Mesendoderm (in vitro differentiated cells): ENCODE data around the gene RANBP10.
"Not testable (repeated sequence)": the region's sequence is repeated elsewhere in the genome, so short reads cannot be mapped to it uniquely, and the experiment has no call there.

Experiments
- DNase-seq: peaks from one replicate; pipeline ENCODE4 v3.0.0; 2013
- H2AK5ac ChIP-seq: 2 replicates; pipeline ENCODE4 v1.6.1; 2013; ENCODE audit warnings: low read length, inconsistent platforms
- H2BK120ac ChIP-seq: 2 replicates; pipeline ENCODE4 v1.6.1; 2013; ENCODE audit warnings: low read depth, mild to moderate bottlenecking, low read length, moderate library complexity, mixed read lengths
- H2BK15ac ChIP-seq: replicated peaks from 2 replicates; pipeline ENCODE4 v1.6.1; 2013; ENCODE audit warnings: low read depth, mild to moderate bottlenecking, moderate library complexity
- H2BK5ac ChIP-seq: 2 replicates; pipeline ENCODE4 v1.6.1; 2013; ENCODE audit warnings: low read length, inconsistent platforms
- H3K18ac ChIP-seq: 2 replicates; pipeline ENCODE4 v1.6.1; 2013; ENCODE audit warnings: mild to moderate bottlenecking, low read length, mixed read lengths
- H3K23ac ChIP-seq: one replicate; pipeline ENCODE4 v1.6.1; 2013; ENCODE audit warnings: low read length
- H3K27ac ChIP-seq: 2 replicates; pipeline ENCODE4 v1.5.1; 2013; ENCODE audit warnings: low read depth, mild to moderate bottlenecking, inconsistent platforms, low read length, moderate library complexity
- H3K27me3 ChIP-seq: 2 replicates; pipeline ENCODE4 v1.6.1; 2013; ENCODE audit warnings: low read length, control low read depth, mild to moderate bottlenecking, inconsistent platforms; ENCODE audit not compliant: insufficient read depth, poor library complexity
- H3K36me3 ChIP-seq: 2 replicates; pipeline ENCODE4 v1.6.1; 2013; ENCODE audit warnings: low read length, inconsistent platforms; ENCODE audit not compliant: control insufficient read depth, insufficient read depth
- H3K4ac ChIP-seq: one replicate; pipeline ENCODE4 v1.6.1; 2013; ENCODE audit warnings: low read depth, mild to moderate bottlenecking, low read length, moderate library complexity
- H3K4me1 ChIP-seq: 2 replicates; pipeline ENCODE4 v1.6.1; 2013; ENCODE audit warnings: low read depth, low read length, inconsistent platforms; ENCODE audit not compliant: control insufficient read depth
- H3K4me2 ChIP-seq: 2 replicates; pipeline ENCODE4 v1.6.1; 2013; ENCODE audit warnings: low read length
- H3K4me3 ChIP-seq: 2 replicates; pipeline ENCODE4 v1.5.1; 2013; ENCODE audit warnings: mild to moderate bottlenecking, low read length
- H3K56ac ChIP-seq: one replicate; pipeline ENCODE4 v1.6.1; 2013; ENCODE audit warnings: low read length
- H3K79me1 ChIP-seq: 2 replicates; pipeline ENCODE4 v1.6.1; 2013; ENCODE audit warnings: low read length, inconsistent platforms
- H3K79me2 ChIP-seq: 2 replicates; pipeline ENCODE4 v1.6.1; 2013; ENCODE audit warnings: mild to moderate bottlenecking, low read length; ENCODE audit not compliant: control insufficient read depth, insufficient read depth
- H3K9ac ChIP-seq: 2 replicates; pipeline ENCODE4 v1.6.1; 2013; ENCODE audit warnings: low read length, inconsistent platforms
- H4K5ac ChIP-seq: one replicate; pipeline ENCODE4 v1.6.1; 2013; ENCODE audit warnings: low read length
- H4K8ac ChIP-seq: one replicate; pipeline ENCODE4 v1.6.1; 2013; ENCODE audit warnings: low read depth, mild to moderate bottlenecking, control low read depth, low read length, moderate library complexity
- WGBS: extraction: QIAGEN DNeasy Blood & Tissue Kit; methylation state at CpG from one replicate; pipeline ENCODE4 v1.1.7; 2013; ENCODE audit warnings: low lambda C conversion rate, missing lambda C conversion rate; ENCODE audit not compliant: insufficient coverage; ENCODE audit errors: extremely low coverage; 5-methylcytosine and 5-hydroxymethylcytosine counted together

Gene RANBP10

DNA sequence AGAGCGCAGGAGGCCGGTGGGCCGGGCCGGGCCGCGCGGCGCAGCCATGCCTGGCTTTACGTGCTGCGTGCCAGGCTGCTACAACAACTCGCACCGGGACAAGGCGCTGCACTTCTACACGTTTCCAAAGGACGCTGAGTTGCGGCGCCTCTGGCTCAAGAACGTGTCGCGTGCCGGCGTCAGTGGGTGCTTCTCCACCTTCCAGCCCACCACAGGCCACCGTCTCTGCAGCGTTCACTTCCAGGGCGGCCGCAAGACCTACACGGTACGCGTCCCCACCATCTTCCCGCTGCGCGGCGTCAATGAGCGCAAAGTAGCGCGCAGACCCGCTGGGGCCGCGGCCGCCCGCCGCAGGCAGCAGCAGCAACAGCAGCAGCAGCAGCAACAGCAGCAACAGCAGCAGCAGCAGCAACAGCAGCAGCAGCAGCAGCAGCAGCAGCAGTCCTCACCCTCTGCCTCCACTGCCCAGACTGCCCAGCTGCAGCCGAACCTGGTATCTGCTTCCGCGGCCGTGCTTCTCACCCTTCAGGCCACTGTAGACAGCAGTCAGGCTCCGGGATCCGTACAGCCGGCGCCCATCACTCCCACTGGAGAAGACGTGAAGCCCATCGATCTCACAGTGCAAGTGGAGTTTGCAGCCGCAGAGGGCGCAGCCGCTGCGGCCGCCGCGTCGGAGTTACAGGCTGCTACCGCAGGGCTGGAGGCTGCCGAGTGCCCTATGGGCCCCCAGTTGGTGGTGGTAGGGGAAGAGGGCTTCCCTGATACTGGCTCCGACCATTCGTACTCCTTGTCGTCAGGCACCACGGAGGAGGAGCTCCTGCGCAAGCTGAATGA is 36.4 kb upstream of the RANBP10 start:
- peaks cover 30% of the 10 kb centered on the region for H3K79me2 ChIP-seq
- peak overlapping the region; percentile 59 for H2BK5ac ChIP-seq
- H3K4me2 ChIP-seq: peak overlapping the region; percentile 49
- H3K36me3 ChIP-seq: no peaks in the 10 kb centered on the region
- H3K79me1 ChIP-seq: peaks cover 16% of the 10 kb centered on the region
- H2BK120ac ChIP-seq: no peak overlapping the region
- H3K18ac ChIP-seq: peak overlapping the region; percentile 19
- H3K56ac ChIP-seq: peak overlapping the region; percentile 100
- H3K4ac ChIP-seq: no peak overlapping the region
- peak; percentile 84 for DNase-seq
- peak overlapping the region; percentile 95 for H3K4me3 ChIP-seq
- H4K8ac ChIP-seq: no peak overlapping the region
- H3K27me3 ChIP-seq: no peaks in the 10 kb centered on the region
- H3K23ac ChIP-seq: no peak overlapping the region
- H2BK15ac ChIP-seq: no peak overlapping the region
- peak overlapping the region; percentile 98 for H3K27ac ChIP-seq
- peak overlapping the region; percentile 98 for H3K9ac ChIP-seq
- no peak overlapping the region for H4K5ac ChIP-seq
- H2AK5ac ChIP-seq: no peak overlapping the region
- no CpG with 5 or more reads among the region's 67 CpGs for WGBS
- peaks cover 14% of the 10 kb centered on the region for H3K4me1 ChIP-seq

DNA sequence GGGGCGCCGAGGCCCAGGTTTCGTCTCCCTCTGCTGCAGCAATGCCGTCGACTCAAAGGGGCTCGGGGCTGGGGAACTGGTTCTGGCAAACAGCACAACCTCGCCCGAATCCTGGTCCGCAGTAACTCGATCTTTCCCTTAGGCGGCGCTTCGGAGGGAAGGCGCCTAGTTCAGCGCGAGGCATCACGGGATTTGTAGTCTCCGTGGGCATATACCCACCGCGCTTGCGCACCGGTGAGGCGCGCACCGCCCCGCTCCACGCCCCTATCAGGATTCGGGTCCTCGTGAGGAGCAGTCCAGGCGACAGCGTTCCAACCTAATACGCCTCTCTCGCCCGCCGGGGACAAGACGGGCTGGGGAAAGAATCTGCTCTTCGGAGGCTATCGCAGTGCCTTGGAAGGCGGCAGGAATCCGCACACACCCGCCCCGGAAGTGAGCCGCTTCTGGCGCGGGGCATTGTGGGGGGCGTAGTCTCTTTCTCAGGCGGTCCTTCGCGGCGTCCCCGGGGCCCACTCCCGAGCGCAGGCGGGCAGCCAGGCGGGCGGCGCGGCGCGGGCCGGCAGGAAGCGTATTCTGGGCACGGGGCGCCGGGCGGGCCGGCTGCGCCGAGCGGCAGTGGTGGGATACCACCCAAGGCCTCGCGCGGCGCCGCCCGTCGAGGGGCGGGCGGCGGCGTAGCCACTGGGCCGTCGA is 35.6 kb upstream of the RANBP10 start, which contains the start of gene THAP11:
THAP11 (plus strand) TSS at position 505 of the 693 bp plus-strand sequence. CDS start 235 bp downstream, outside the sequence.
- H3K79me2 ChIP-seq: peaks cover 22% of the 10 kb centered on the region
- peak within 1 kb of the TSS; percentile 100 for H3K56ac ChIP-seq
- no peak within 1 kb of the TSS for H2BK15ac ChIP-seq
- peak within 1 kb of the TSS; percentile 99 for H2BK5ac ChIP-seq
- peaks cover 16% of the 10 kb centered on the region for H3K79me1 ChIP-seq
- H3K9ac ChIP-seq: peak within 1 kb of the TSS; percentile 98
- no CpG with 5 or more reads among the region's 83 CpGs for WGBS
- H4K8ac ChIP-seq: peak within 1 kb of the TSS; percentile 6
- H2AK5ac ChIP-seq: no peak within 1 kb of the TSS
- H4K5ac ChIP-seq: peak within 1 kb of the TSS; percentile 81
- peak within 1 kb of the TSS; percentile 95 for H3K4me3 ChIP-seq
- peak within 1 kb of the TSS; percentile 98 for H3K27ac ChIP-seq
- DNase-seq: peak; percentile 98
- H3K4ac ChIP-seq: peak within 1 kb of the TSS; percentile 60
- H3K18ac ChIP-seq: peak within 1 kb of the TSS; percentile 62
- H3K4me1 ChIP-seq: peaks cover 14% of the 10 kb centered on the region
- no peak within 1 kb of the TSS for H3K23ac ChIP-seq
- no peaks in the 10 kb centered on the region for H3K36me3 ChIP-seq
- peak within 1 kb of the TSS; percentile 87 for H3K4me2 ChIP-seq
- H3K27me3 ChIP-seq: no peaks in the 10 kb centered on the region
- H2BK120ac ChIP-seq: no peak within 1 kb of the TSS

DNA sequence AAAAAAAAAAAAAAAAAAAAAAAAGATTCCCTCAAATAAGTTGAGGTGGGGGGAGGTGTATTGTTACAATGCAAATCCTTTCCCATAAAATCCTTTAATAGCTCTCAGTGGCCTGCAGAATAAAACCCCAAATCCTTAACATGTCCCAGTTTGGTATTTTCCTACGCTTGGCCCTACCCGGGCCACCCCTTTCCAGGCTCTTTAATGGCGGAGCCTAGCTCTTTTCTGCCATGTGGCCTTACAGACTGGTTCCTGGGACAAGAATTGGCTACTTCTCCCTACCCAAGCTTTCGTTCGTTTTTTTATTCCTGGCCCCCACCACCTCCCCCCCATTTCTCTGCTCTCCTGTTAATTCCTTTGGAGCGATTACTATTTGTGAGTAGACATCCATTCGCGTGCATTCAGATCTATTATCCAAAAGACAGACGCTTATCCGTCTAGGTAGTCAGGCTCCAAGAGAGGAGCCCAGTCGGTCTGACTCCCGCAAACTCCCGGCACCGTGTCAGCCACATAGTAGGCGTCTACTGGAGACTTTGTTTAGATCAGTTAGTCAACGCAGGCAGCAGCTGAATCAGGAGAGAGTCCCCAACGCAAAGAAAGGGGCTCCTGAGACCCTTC is 34.9 kb upstream of the RANBP10 start:
- Histone ChIP-seq H2BK5ac (no peak overlapping the region), H3K4me1 (peaks cover 14% of the 10 kb centered on the region), H3K23ac (no peak overlapping the region), H3K79me1 (peaks cover 16% of the 10 kb centered on the region), H3K27ac (no peak overlapping the region), H3K56ac (peak overlapping the region; percentile 85), H2AK5ac (no peak overlapping the region), H4K8ac (peak overlapping the region; percentile 6), H3K4me2 (peak overlapping the region; percentile 21), H2BK15ac (no peak overlapping the region), H3K4me3 (no peak overlapping the region), H2BK120ac (no peak overlapping the region), H3K36me3 (no peaks in the 10 kb centered on the region), H3K9ac (peak overlapping the region; percentile 66), H3K4ac (peak overlapping the region; percentile 60), H3K79me2 (peaks cover 22% of the 10 kb centered on the region), H3K18ac (peak overlapping the region; percentile 62), H3K27me3 (no peaks in the 10 kb centered on the region), H4K5ac (peak overlapping the region; percentile 81)
- WGBS: no CpG with 5 or more reads among the region's 17 CpGs
- DNase-seq: no peak

DNA sequence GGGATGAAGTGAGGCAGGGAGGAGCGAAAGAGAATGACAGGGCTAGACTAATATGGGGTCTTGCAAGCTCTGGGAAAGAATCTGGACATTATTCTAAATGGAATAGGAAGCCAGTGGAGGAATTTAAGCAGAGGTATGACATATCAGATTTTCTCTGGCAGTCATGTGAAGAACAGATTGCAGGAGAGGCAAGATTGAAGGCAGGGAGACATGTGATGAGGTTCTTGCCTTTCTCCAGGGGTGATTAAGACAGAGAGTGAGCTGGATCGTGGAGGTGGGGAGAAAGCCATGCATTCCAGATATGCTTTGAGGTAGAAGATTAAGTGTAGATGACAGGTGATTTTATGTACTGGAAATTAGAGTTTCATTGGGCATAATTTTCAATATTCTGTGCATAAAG is 31.5 kb upstream of the RANBP10 start:
- Histone ChIP-seq H3K23ac (no peak overlapping the region), H2BK5ac (no peak overlapping the region), H2AK5ac (no peak overlapping the region), H3K36me3 (no peaks in the 10 kb centered on the region), H3K79me2 (no peaks in the 10 kb centered on the region), H3K27me3 (no peaks in the 10 kb centered on the region), H3K27ac (no peak overlapping the region), H3K79me1 (peaks cover 3% of the 10 kb centered on the region), H3K4me1 (no peaks in the 10 kb centered on the region), H3K4me3 (no peak overlapping the region), H3K4ac (no peak overlapping the region), H2BK15ac (no peak overlapping the region), H3K9ac (no peak overlapping the region), H3K56ac (no peak overlapping the region), H4K5ac (no peak overlapping the region), H3K4me2 (no peak overlapping the region), H3K18ac (no peak overlapping the region), H2BK120ac (no peak overlapping the region), H4K8ac (no peak overlapping the region)
- DNase-seq: no peak
- no CpG with 5 or more reads among the region's 2 CpGs for WGBS

DNA sequence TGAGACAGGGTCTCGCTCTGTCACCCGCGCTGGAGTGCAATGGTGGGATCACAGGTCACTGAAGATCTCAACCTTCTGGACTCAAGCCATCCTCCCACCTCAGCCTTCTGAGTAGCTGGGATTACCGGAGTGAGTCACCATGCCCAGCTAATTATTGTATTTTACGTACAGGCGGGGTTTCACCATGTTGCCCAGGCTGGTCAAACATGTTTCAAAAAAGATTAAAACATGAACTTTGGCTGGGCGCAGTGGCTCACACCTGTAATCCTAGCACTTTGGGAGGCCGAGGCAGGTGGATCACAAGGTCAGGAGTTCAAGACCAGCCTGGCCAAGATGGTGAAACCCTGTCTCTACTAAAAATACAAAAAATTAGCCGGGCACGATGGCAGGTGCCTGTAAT is 30.8 kb upstream of the RANBP10 start:
- H3K56ac ChIP-seq, H2AK5ac ChIP-seq, H3K4ac ChIP-seq: not testable (repeated sequence)

More for the DNA sequence above, 30.8 kb upstream of the RANBP10 start:
- not testable (repeated sequence) for H3K9ac ChIP-seq, H4K5ac ChIP-seq, H3K79me1 ChIP-seq, H3K18ac ChIP-seq, H3K27ac ChIP-seq, H3K36me3 ChIP-seq, H2BK15ac ChIP-seq, H3K79me2 ChIP-seq, H2BK5ac ChIP-seq, DNase-seq, H3K23ac ChIP-seq, H3K4me2 ChIP-seq, H3K4me3 ChIP-seq, H4K8ac ChIP-seq, H3K4me1 ChIP-seq, H3K27me3 ChIP-seq, H2BK120ac ChIP-seq
- WGBS: no CpG with 5 or more reads among the region's 10 CpGs
